PC-9 (cell line): ENCODE results near the gene ARID3B.

Experiments
- CTCF ChIP-seq: fragments of 200-600 bp; sonication (generic); conservative IDR thresholded peaks from 2 replicates; pipeline ENCODE4 v1.6.1; 2017; ENCODE audit warnings: mixed run types, antibody characterized with exemption, mild to moderate bottlenecking, moderate library complexity
- EZH2 ChIP-seq: fragments of 200-600 bp; sonication (generic); IDR thresholded peaks from 2 replicates; pipeline ENCODE4 v1.8.0; 2017; ENCODE audit warnings: antibody characterized with exemption, low read depth

- TF ChIP-seq CTCF (peak; percentile 94), EZH2 (no peak)
Measured at GRCh38 chr15:74635228-74635627, 94.2 kb downstream of the ARID3B start.
